Measurements from ENCODE around the gene KMT5B.

KMT5B gene

GRCh38 chr11:68206211-68206610 lies 6.9 kb downstream of the KMT5B start:
- FAIRE-seq (peak; percentile 77), DNase-seq (ENCODE audit: insufficient read length, low spot score) (no peak)
- TF ChIP-seq SPI1 (IDR thresholded peaks at IDR 0.05; ENCODE audit: low read depth, low read length) (no peak), POLR2A (IDR thresholded peaks at IDR 0.05; ENCODE audit: low read depth, low read length) (no peak), TAF1 (IDR thresholded peaks at IDR 0.05; ENCODE audit: low read depth, low read length) (no peak), PAX5 (IDR thresholded peaks at IDR 0.05; ENCODE audit: insufficient read depth, low read length, severe bottlenecking) (no peak)

- DNase-seq (ENCODE audit: insufficient read length, low spot score) (no peak), FAIRE-seq (no peak)
- TF ChIP-seq PAX5 (IDR thresholded peaks at IDR 0.05; ENCODE audit: insufficient read depth, low read length, severe bottlenecking) = no peak
- TF ChIP-seq POLR2AphosphoS5 (IDR thresholded peaks at IDR 0.05; ENCODE audit: low read depth, low read length) = no peak
- TF ChIP-seq TAF1 (IDR thresholded peaks at IDR 0.05; ENCODE audit: low read depth, low read length) = no peak
- no peak for TF ChIP-seq POLR2A (IDR thresholded peaks at IDR 0.05; ENCODE audit: low read depth, low read length)
- TF ChIP-seq POU2F2 (IDR thresholded peaks at IDR 0.05; ENCODE audit: low read depth, low read length) = no peak
- no peak for TF ChIP-seq SPI1 (IDR thresholded peaks at IDR 0.05; ENCODE audit: low read depth, low read length)
These were observed 8.7 kb downstream of the KMT5B start for GRCh38 chr11:68204402-68204801.

- TF ChIP-seq SPI1 (IDR thresholded peaks at IDR 0.05; ENCODE audit: low read depth, low read length) (no peak), POU2F2 (IDR thresholded peaks at IDR 0.05; ENCODE audit: low read depth, low read length) (no peak), POLR2A (IDR thresholded peaks at IDR 0.05; ENCODE audit: low read depth, low read length) (no peak), POLR2AphosphoS5 (IDR thresholded peaks at IDR 0.05; ENCODE audit: low read depth, low read length) (no peak), TAF1 (IDR thresholded peaks at IDR 0.05; ENCODE audit: low read depth, low read length) (no peak), PAX5 (IDR thresholded peaks at IDR 0.05; ENCODE audit: insufficient read depth, low read length, severe bottlenecking) (no peak)
- DNase-seq (ENCODE audit: insufficient read length, low spot score) (no peak), FAIRE-seq (no peak)
These were observed 10.9 kb downstream of the KMT5B start for GRCh38 chr11:68202165-68202564.

- DNase-seq (ENCODE audit: insufficient read length, low spot score) (no peak), FAIRE-seq (no peak)
- TF ChIP-seq POU2F2 (IDR thresholded peaks at IDR 0.05; ENCODE audit: low read depth, low read length) (no peak), SPI1 (IDR thresholded peaks at IDR 0.05; ENCODE audit: low read depth, low read length) (no peak), PAX5 (IDR thresholded peaks at IDR 0.05; ENCODE audit: insufficient read depth, low read length, severe bottlenecking) (no peak), POLR2A (IDR thresholded peaks at IDR 0.05; ENCODE audit: low read depth, low read length) (no peak), POLR2AphosphoS5 (IDR thresholded peaks at IDR 0.05; ENCODE audit: low read depth, low read length) (no peak), TAF1 (IDR thresholded peaks at IDR 0.05; ENCODE audit: low read depth, low read length) (no peak)
These were observed 11.6 kb downstream of the KMT5B start for GRCh38 chr11:68201492-68201891.

GRCh38 chr11:68200639-68201038 lies 12.5 kb downstream of the KMT5B start:
- TF ChIP-seq POLR2AphosphoS5 (IDR thresholded peaks at IDR 0.05; ENCODE audit: low read depth, low read length) (no peak), PAX5 (IDR thresholded peaks at IDR 0.05; ENCODE audit: insufficient read depth, low read length, severe bottlenecking) (no peak), SPI1 (IDR thresholded peaks at IDR 0.05; ENCODE audit: low read depth, low read length) (no peak), TAF1 (IDR thresholded peaks at IDR 0.05; ENCODE audit: low read depth, low read length) (no peak), POLR2A (IDR thresholded peaks at IDR 0.05; ENCODE audit: low read depth, low read length) (no peak), POU2F2 (IDR thresholded peaks at IDR 0.05; ENCODE audit: low read depth, low read length) (no peak)
- no peak for FAIRE-seq
- DNase-seq (ENCODE audit: insufficient read length, low spot score) = no peak

- DNase-seq (ENCODE audit: insufficient read length, low spot score) (no peak), FAIRE-seq (no peak)
- no peak for TF ChIP-seq TAF1 (IDR thresholded peaks at IDR 0.05; ENCODE audit: low read depth, low read length)
- no peak for TF ChIP-seq POU2F2 (IDR thresholded peaks at IDR 0.05; ENCODE audit: low read depth, low read length)
- no peak for TF ChIP-seq POLR2AphosphoS5 (IDR thresholded peaks at IDR 0.05; ENCODE audit: low read depth, low read length)
- TF ChIP-seq PAX5 (IDR thresholded peaks at IDR 0.05; ENCODE audit: insufficient read depth, low read length, severe bottlenecking) = no peak
- TF ChIP-seq SPI1 (IDR thresholded peaks at IDR 0.05; ENCODE audit: low read depth, low read length) = no peak
- no peak for TF ChIP-seq POLR2A (IDR thresholded peaks at IDR 0.05; ENCODE audit: low read depth, low read length)
These were observed 13.7 kb downstream of the KMT5B start for GRCh38 chr11:68199295-68199987.

GRCh38 chr11:68196219-68196618 lies 16.9 kb downstream of the KMT5B start:
- FAIRE-seq = no peak

GRCh38 chr11:68194675-68195294 lies 18.3 kb downstream of the KMT5B start:
- DNase-seq (ENCODE audit: insufficient read length, low spot score) = no peak
- no peak for FAIRE-seq
- TF ChIP-seq POU2F2 (IDR thresholded peaks at IDR 0.05; ENCODE audit: low read depth, low read length) = no peak
- no peak for TF ChIP-seq POLR2A (IDR thresholded peaks at IDR 0.05; ENCODE audit: low read depth, low read length)
- TF ChIP-seq TAF1 (IDR thresholded peaks at IDR 0.05; ENCODE audit: low read depth, low read length) = no peak
- no peak for TF ChIP-seq SPI1 (IDR thresholded peaks at IDR 0.05; ENCODE audit: low read depth, low read length)
- TF ChIP-seq POLR2AphosphoS5 (IDR thresholded peaks at IDR 0.05; ENCODE audit: low read depth, low read length) = no peak
- no peak for TF ChIP-seq PAX5 (IDR thresholded peaks at IDR 0.05; ENCODE audit: insufficient read depth, low read length, severe bottlenecking)

More at GRCh38 chr11:68196219-68196618, 16.9 kb downstream of the KMT5B start:
- no peak for TF ChIP-seq SPI1 (IDR thresholded peaks at IDR 0.05; ENCODE audit: low read depth, low read length)
- TF ChIP-seq PAX5 (IDR thresholded peaks at IDR 0.05; ENCODE audit: insufficient read depth, low read length, severe bottlenecking) = no peak
- no peak for TF ChIP-seq POLR2A (IDR thresholded peaks at IDR 0.05; ENCODE audit: low read depth, low read length)
- no peak for TF ChIP-seq POLR2AphosphoS5 (IDR thresholded peaks at IDR 0.05; ENCODE audit: low read depth, low read length)
- TF ChIP-seq POU2F2 (IDR thresholded peaks at IDR 0.05; ENCODE audit: low read depth, low read length) = no peak
- no peak for TF ChIP-seq TAF1 (IDR thresholded peaks at IDR 0.05; ENCODE audit: low read depth, low read length)
- DNase-seq (ENCODE audit: insufficient read length, low spot score) = no peak

- TF ChIP-seq PAX5 (IDR thresholded peaks at IDR 0.05; ENCODE audit: insufficient read depth, low read length, severe bottlenecking) = no peak
- TF ChIP-seq POLR2AphosphoS5 (IDR thresholded peaks at IDR 0.05; ENCODE audit: low read depth, low read length) = no peak
- TF ChIP-seq TAF1 (IDR thresholded peaks at IDR 0.05; ENCODE audit: low read depth, low read length) = no peak
- TF ChIP-seq POU2F2 (IDR thresholded peaks at IDR 0.05; ENCODE audit: low read depth, low read length) = no peak
- no peak for TF ChIP-seq SPI1 (IDR thresholded peaks at IDR 0.05; ENCODE audit: low read depth, low read length)
- no peak for TF ChIP-seq POLR2A (IDR thresholded peaks at IDR 0.05; ENCODE audit: low read depth, low read length)
- peak; percentile 5 for FAIRE-seq
- DNase-seq (ENCODE audit: insufficient read length, low spot score) = no peak
These were observed 20.1 kb downstream of the KMT5B start for GRCh38 chr11:68193018-68193417.
